ENCODE data around the gene AQP12B.

Gene AQP12B

GRCh38 chr2:240717681-240718581, 35.2 kb upstream of the AQP12B start:
- no peak for DNase-seq

DNA sequence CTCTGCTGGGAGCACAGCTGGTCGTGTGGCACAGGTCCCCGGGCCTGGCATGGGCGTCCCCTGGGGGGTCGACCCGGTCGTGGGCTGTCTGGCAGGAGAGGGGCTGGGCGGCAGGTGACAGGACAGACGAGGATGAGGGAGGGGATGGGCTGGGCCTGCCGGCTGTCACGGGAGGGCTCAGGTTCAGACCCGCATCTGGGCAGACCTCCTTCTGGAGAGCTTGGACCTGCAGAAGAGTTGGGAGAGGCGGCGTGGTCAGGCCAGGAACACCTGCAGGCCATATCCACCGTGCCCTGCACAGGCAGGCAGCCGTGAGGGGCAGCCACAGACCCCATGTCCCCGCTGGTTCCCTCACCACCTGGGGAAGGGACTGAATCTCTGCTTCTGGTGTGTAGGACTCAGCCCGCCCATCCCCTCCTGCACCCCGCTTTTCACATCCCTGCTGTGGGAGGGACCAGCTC, 34.5 kb upstream of the AQP12B start:
- DNase-seq: no peak

GRCh38 chr2:240716130-240716798, 33.6 kb upstream of the AQP12B start:
- no peak for DNase-seq

- DNase-seq: no peak
These were observed 32.4 kb upstream of the AQP12B start for GRCh38 chr2:240714747-240715725.

DNA sequence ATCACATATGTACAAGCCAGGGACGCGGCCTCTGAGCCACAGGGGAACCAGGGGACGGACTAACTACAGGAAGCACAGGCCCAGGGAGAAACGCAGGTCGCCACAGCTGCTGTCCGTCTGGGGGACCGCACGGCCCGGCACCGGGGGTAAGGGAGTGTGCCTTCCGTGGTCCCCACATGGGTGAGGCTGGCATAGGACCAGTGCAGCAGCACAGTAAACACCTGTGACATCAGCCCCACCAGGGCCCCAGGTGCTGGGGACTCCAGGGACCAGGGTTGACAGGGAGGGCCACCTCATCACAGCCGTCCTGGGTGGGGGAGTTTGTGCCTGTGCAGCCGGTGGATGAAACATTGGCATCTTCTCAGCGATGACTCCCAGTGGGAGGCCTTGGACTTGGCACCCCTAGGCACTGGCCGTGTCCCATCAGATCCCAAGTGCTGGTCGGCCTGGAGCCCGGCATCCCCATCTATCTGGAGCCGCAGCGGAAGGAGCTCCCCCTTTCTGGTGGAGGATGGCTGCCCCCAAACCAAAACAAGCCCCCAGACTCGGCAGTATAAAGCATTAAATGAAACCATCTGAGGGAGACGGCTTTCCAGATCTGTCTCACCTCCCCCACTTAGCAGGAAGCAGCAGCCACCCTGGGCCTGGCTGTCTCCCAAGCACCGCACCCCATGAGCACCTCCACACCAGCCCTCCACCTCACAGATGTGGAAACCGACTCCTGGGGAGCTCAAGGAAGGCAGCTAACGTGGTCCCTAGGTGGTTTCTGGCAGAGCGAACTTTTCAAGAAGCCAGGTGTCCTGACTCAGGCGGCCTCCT, 31.5 kb upstream of the AQP12B start:
- no peak for DNase-seq

DNA sequence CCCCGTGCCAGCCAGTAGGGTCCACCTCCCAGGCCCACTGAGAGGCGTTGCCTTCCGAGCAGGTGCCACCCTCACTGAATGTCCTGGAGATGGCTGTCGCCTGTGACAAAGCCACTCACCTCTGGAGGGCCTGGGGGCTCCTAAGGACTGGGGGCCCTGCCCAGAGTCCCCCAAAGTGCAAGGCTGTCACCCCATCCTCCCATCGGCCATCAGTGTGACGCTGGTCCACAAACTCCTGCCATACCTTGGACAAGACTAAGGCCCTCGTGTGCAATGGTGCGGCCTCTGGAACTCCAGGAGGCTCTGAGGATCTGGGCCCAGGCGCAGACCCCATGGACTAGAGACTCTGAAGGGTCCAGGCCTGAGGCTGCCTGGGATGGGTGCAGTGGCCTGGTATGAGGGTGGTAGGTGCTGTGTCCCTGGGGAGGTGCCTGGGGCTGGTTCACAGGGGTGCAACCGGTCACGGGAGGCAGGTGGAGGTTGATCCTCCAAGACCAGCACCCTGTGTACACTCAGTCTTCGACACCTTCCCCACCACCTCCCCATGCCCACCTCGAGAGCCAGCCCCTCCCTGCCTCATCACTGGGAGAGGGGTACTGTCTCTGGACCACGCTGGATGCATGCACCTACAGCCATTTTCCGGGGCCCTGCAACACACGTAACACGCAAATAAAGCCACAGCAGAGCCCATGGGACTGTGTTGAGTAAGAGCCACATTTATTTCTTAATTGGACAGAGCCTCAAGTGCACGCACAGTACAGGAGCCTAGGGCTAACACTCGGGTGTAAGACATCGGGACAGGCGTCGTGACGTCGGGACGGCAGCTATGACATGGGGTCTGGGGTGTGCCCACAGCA, 30.6 kb upstream of the AQP12B start:
- DNase-seq: no peak

GRCh38 chr2:240712121-240712520, 29.4 kb upstream of the AQP12B start:
- DNase-seq: no peak

GRCh38 chr2:240711701-240712100, 29.0 kb upstream of the AQP12B start:
- DNase-seq: no peak

DNA sequence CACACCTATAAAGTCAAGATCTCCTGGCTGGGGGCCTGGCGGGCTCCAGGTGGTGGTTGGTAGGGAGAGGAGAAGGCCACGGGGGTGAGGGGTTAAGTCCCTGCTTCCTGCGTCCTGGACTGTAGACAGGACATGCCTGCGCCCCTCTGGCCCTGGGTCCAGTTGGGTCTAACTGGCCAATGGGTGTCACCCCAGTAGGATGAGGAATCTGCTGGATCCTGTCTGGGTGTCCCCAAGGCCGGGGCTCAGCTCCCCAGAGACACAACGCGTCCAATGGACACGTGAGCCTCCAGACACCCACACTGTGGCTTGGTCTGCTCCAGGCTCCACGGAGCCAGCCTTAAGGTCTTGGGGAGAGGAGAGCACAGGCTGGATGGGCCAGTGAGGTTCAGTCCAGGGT, 28.6 kb upstream of the AQP12B start:
- no peak for DNase-seq

- DNase-seq: no peak
These were observed 25.8 kb upstream of the AQP12B start for GRCh38 chr2:240708457-240708856.

DNA sequence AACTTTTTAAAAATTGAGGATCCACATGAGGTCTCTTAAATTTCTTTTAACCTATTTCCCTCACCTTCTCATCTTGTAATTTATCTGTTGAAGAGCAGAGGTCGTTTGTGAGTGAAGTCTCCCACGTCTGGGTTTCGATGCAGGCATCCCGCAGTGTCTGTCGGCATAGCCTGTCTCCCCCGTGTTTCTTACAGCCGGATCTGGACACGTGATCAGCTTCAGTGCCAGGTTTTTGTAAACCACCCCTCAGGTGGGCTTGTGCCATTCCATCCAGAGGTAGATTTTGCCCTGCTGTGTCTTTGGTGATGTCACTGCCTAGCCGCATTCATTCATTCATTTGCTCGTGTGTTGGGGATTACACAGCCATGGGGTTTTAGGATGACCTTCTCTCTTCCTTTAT, 25.1 kb upstream of the AQP12B start:
- DNase-seq: no peak

DNA sequence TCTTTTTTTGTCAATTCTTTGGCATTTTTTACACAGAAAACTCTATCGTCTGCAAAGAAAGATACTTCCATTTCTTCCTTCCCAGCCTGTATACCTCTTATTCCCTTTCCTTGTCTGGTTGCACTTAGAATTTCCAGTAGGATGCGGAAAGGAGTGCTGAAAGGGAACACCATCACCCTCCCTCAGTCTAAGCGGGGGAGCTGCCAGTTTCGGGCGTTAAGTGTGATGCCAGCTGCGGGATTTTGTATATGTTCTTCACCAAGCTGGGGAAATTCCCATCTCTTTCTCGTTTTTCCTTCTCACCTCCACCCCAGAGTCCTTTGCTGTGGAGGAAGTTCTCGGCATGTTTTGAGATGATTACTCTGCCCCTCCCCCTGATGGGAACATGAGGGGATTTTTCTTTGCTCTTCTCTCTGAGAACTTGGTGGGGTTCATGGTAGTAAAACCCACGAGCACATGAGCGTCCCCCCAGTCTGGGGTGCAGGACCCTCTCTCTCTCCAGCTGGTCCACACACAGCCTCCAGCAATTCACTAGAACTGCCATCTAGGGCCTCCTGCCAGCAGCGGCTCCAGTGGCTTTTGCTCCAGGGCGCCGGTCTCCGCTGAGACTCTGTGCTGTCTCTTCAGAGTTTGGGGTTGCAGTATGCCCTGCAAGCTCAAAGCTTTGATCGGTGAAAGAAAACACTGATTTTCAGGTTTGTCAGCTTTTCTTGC, 24.5 kb upstream of the AQP12B start:
- no peak for DNase-seq

- no peak for DNase-seq
These were observed 22.6 kb upstream of the AQP12B start for GRCh38 chr2:240705204-240705791.

- no peak for DNase-seq
These were observed 22.0 kb upstream of the AQP12B start for GRCh38 chr2:240704651-240705050.

DNA sequence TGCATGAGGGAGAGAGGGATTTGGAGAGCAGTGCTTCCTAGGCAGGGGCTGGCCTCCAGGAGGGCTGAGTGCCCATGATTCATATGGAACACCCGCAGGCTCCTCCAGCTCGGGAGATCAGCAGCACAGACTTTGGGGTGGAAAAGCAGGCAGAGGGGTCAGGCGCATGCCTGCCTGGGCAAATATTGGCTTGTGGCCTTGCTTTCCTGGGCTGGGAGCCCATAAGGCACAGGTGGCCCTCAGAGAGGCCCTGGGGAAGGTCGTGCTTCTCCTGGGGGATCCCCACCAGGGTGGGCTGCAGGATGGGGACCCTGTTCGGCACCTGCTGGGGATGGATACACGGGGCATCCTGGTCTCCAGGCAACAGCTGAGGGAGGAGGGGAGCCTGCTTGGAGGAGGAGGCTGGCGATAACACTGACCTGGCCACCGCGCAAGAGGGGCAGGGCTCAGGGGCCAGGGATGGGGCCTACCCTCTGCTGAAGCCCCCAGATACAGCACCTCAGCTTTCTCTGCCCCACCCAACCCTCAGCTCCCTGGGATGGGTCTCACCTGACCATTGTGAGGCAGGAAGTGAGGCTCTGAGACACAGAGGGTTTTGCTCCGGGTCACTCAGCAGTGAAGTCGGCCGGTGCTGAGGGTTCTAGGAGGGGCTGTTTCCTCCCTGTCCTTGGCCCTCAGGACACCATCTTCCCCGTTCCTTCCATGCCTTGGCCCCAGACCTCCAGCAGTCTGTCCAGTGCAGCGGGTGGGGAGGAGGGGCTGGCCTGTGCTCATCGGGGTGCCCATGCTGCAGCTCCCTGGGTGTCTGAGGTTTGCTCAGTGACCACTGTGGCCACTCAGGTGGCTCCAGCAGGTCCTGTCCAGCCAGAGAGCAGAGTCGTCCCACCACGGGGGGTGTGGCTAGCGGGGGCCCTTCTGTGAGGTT, 21.0 kb upstream of the AQP12B start:
- DNase-seq: peak; percentile 37

DNA sequence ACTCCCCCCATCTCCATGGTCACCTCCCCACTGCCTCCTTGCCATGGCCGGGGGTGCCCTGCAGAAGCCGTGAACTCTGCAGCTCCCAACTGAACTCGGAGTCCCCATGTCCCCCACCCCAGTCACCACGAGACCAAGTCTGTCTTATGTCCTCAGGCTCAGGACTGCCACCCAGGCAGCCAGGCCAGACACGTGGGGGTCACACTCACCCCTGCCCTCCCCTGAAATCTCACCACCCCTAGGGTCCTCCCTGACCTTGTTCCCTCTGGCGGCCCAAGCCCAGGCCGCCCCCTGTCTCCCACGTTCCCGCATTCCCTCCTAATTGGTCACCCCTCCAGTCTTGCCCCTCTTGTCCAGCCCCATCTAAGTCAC, 19.9 kb upstream of the AQP12B start:
- no peak for DNase-seq

GRCh38 chr2:240701736-240702639, 19.3 kb upstream of the AQP12B start:
- DNase-seq: peak; percentile 51

All from 8988T (cell line).